Esophagus (tissue), 2 donors: Measurements from ENCODE around the gene ZNF292. TPM values are rescaled to one million over a fixed set of nuclear protein-coding genes. Genes with fewer than 3 reads are reported as not detected.
A peak's percentile ranks its signal among the peaks of the same experiment; 100 is the strongest.
"Not testable (repeated sequence)": the region's sequence is repeated elsewhere in the genome, so short reads cannot be mapped to it uniquely, and the experiment has no call there.

Experiments
- H3K27ac ChIP-seq, 2 donors: one replicate each; pipeline ENCODE4 v1.5.1; 2013; ENCODE audit warnings: low read depth in 2 of 2, mild to moderate bottlenecking in 2 of 2, inconsistent platforms in 1 of 2, low read length in 1 of 2, moderate library complexity in 1 of 2
- H3K27me3 ChIP-seq, 2 donors: one replicate each; pipeline ENCODE4 v1.6.1; 2013; ENCODE audit warnings: low read length in 2 of 2, control low read depth in 1 of 2, mild to moderate bottlenecking in 1 of 2; ENCODE audit not compliant: insufficient read depth in 2 of 2, control insufficient read depth in 1 of 2
- H3K36me3 ChIP-seq, 2 donors: one replicate each; pipeline ENCODE4 v1.6.1; 2013; ENCODE audit warnings: low read length in 1 of 2; ENCODE audit not compliant: control insufficient read depth in 2 of 2, insufficient read depth in 2 of 2
- H3K4me1 ChIP-seq, 2 donors: one replicate each; pipeline ENCODE4 v1.6.1; 2013; ENCODE audit warnings: low read length in 1 of 2; ENCODE audit not compliant: control insufficient read depth in 2 of 2, insufficient read depth in 2 of 2
- H3K4me3 ChIP-seq, 2 donors: one replicate each; pipeline ENCODE4 v1.5.1; 2013; ENCODE audit warnings: low read length in 2 of 2, mild to moderate bottlenecking in 2 of 2, low read depth in 1 of 2, moderate library complexity in 1 of 2
- H3K9me3 ChIP-seq, 2 donors: one replicate each; pipeline ENCODE4 v1.6.1; 2013; ENCODE audit warnings: mild to moderate bottlenecking in 2 of 2, low read depth in 1 of 2, low read length in 1 of 2, moderate library complexity in 1 of 2; ENCODE audit not compliant: control insufficient read depth in 2 of 2, insufficient read depth in 1 of 2
- WGBS, 2 donors: extraction: QIAGEN DNeasy Blood & Tissue Kit; methylation state at CpG; one replicate each; pipeline ENCODE4 v1.1.7; 2013; 5-methylcytosine and 5-hydroxymethylcytosine counted together
- polyA plus RNA-seq, 2 donors: library from polyadenylated mRNA; stranded (reverse); fragments of 200-250 nt; gene quantifications; one replicate each; pipeline ENCODE4 v1.2.3, GENCODE V29; 2013
- donor health status: healthy with polysubstance abuse.
- donor health status: Bipolar disorder and iron deficiency.

Gene ZNF292
- polyA plus RNA-seq, 2 donors, result 4.2 to 6.1 TPM

- Histone ChIP-seq H3K27me3 (no peaks in the 10 kb centered on the region), H3K36me3 (no peaks in the 10 kb centered on the region), H3K27ac (no peak overlapping the region), H3K4me3 (no peak overlapping the region), H3K9me3 (no peaks in the 10 kb centered on the region), H3K4me1 (peaks cover 2 to 7% of the 10 kb centered on the region in 2 donors)
- 90 to 91% methylated on average over 7 of the region's 7 CpGs for WGBS, 2 donors
Observed at GRCh38 chr6:87180105-87180728, 24.9 kb downstream of the ZNF292 start.

- WGBS, 2 donors, result 92 to 93% methylated on average over 6 of the region's 6 CpGs
- no peaks in the 10 kb centered on the region for H3K36me3 ChIP-seq
- no peaks in the 10 kb centered on the region for H3K27me3 ChIP-seq
- H3K4me1 ChIP-seq, result peaks cover 2 to 7% of the 10 kb centered on the region in 2 donors
- no peak overlapping the region for H3K4me3 ChIP-seq
- H3K27ac ChIP-seq, result no peak overlapping the region
- no peaks in the 10 kb centered on the region for H3K9me3 ChIP-seq
Observed at GRCh38 chr6:87181903-87182302, 26.5 kb downstream of the ZNF292 start.

GRCh38 chr6:87182321-87182720 lies 27.0 kb downstream of the ZNF292 start:
- WGBS, 2 donors, result 82% methylated on average over 2 of the region's 2 CpGs
- Histone ChIP-seq H3K9me3 (no peaks in the 10 kb centered on the region), H3K4me3 (no peak overlapping the region), H3K27ac (no peak overlapping the region), H3K36me3 (no peaks in the 10 kb centered on the region), H3K4me1 (peaks cover 2 to 7% of the 10 kb centered on the region in 2 donors), H3K27me3 (no peaks in the 10 kb centered on the region)

GRCh38 chr6:87182940-87183339 lies 27.6 kb downstream of the ZNF292 start:
- Histone ChIP-seq H3K4me3 (no peak overlapping the region), H3K36me3 (no peaks in the 10 kb centered on the region), H3K27ac (no peak overlapping the region), H3K4me1 (peaks cover 2 to 7% of the 10 kb centered on the region in 2 donors), H3K9me3 (no peaks in the 10 kb centered on the region), H3K27me3 (no peaks in the 10 kb centered on the region)
- 82 to 95% methylated on average over 1 of the region's 1 CpG for WGBS, 2 donors

- 73 to 76% methylated on average over 1 of the region's 1 CpG for WGBS, 2 donors
- Histone ChIP-seq H3K4me3 (no peak overlapping the region), H3K27ac (no peak overlapping the region), H3K9me3 (no peaks in the 10 kb centered on the region), H3K4me1 (peaks cover 2 to 7% of the 10 kb centered on the region in 2 donors), H3K36me3 (no peaks in the 10 kb centered on the region), H3K27me3 (no peaks in the 10 kb centered on the region)
Observed at GRCh38 chr6:87183687-87184086, 28.3 kb downstream of the ZNF292 start.

- H3K9me3 ChIP-seq, result no peaks in the 10 kb centered on the region
- no peak overlapping the region for H3K4me3 ChIP-seq
- H3K27ac ChIP-seq, result peak overlapping the region; percentile 5 to 80
- 81 to 90% methylated on average over 2 of the region's 2 CpGs for WGBS, 2 donors
- no peaks in the 10 kb centered on the region for H3K27me3 ChIP-seq
- H3K36me3 ChIP-seq, result no peaks in the 10 kb centered on the region
- peaks cover 2 to 7% of the 10 kb centered on the region in 2 donors for H3K4me1 ChIP-seq
Observed at GRCh38 chr6:87184762-87185250, 29.4 kb downstream of the ZNF292 start.

- H3K4me3 ChIP-seq, result no peak overlapping the region
- no peaks in the 10 kb centered on the region for H3K27me3 ChIP-seq
- no peaks in the 10 kb centered on the region for H3K4me1 ChIP-seq
- H3K36me3 ChIP-seq, result no peaks in the 10 kb centered on the region
- no peaks in the 10 kb centered on the region for H3K9me3 ChIP-seq
- WGBS, 2 donors, result 97% methylated on average over 1 of the region's 1 CpG
- H3K27ac ChIP-seq, result no peak overlapping the region
Observed at GRCh38 chr6:87196275-87196842, 41.0 kb downstream of the ZNF292 start.

- no peaks in the 10 kb centered on the region for H3K4me1 ChIP-seq
- H3K9me3 ChIP-seq, result no peaks in the 10 kb centered on the region
- WGBS, 2 donors, result 88 to 90% methylated on average over 3 of the region's 3 CpGs
Observed at GRCh38 chr6:87197547-87197946, 42.2 kb downstream of the ZNF292 start.

GRCh38 chr6:87198022-87198810 lies 42.9 kb downstream of the ZNF292 start:
- H3K9me3 ChIP-seq, H3K36me3 ChIP-seq, H3K4me3 ChIP-seq, H3K27ac ChIP-seq, H3K27me3 ChIP-seq, H3K4me1 ChIP-seq: not testable (repeated sequence)
- WGBS, 2 donors, result 92 to 94% methylated on average over 15 of the region's 15 CpGs

More at GRCh38 chr6:87197547-87197946, 42.2 kb downstream of the ZNF292 start:
- Histone ChIP-seq H3K4me3 (no peak overlapping the region), H3K36me3 (no peaks in the 10 kb centered on the region), H3K27ac (no peak overlapping the region), H3K27me3 (no peaks in the 10 kb centered on the region)
